Endothelial cell of umbilical vein (primary cell): Measurements from ENCODE around the gene TMOD2. TPM values are rescaled to one million over a fixed set of nuclear protein-coding genes. Genes with fewer than 3 reads are reported as not detected.

Experiments used
- BruUV-seq: library from RNA; stranded (reverse); fragments of 400-500 nt; replicated peaks from 2 replicates; lab custom pipeline; 2021; lab: Mats Ljungman, UMichigan
- CTCF ChIA-PET: fragments of 300-600, 350-600 bp; sonication (Branson Sonifier 250); formaldehyde crosslinking; loops from one replicate; lab custom pipeline; 2021; ENCODE audit warnings: antibody characterized with exemption, inconsistent platforms; lab: Charles Lee
- POLR2A ChIA-PET: fragments of 300-600, 350-600 bp; sonication (Branson Sonifier 250); formaldehyde crosslinking; loops from one replicate; lab custom pipeline; 2021; ENCODE audit warnings: antibody characterized with exemption, inconsistent platforms; lab: Charles Lee
- DNase-seq: peaks from one replicate; pipeline ENCODE4 v3.0.0-alpha.2; 2011; ENCODE audit warnings: low read depth, low spot score
- FAIRE-seq: peaks from 2 replicates; lab custom pipeline; 2011; peaks lifted over from hg19 to GRCh38; lab: Jason Lieb, UNC
- H2AFZ ChIP-seq: 2 replicates; pipeline ENCODE4 v1.6.0; 2012; ENCODE audit warnings: low read depth, low read length, control low read depth, inconsistent platforms
- H3K27ac ChIP-seq: 2 replicates; pipeline ENCODE4 v1.5.1; 2011; ENCODE audit warnings: low read depth, mild to moderate bottlenecking, control low read depth, low read length, moderate library complexity; ENCODE audit not compliant: insufficient read depth
- H3K27me3 ChIP-seq, 2 experiments: 2 replicates each; pipeline versions ENCODE4 v1.6.0 to v1.6.1; 2011; ENCODE audit warnings: low read length in 2 of 2, mixed read lengths in 1 of 2; ENCODE audit not compliant: control insufficient read depth in 2 of 2, insufficient read depth in 2 of 2
- H3K36me3 ChIP-seq, 2 experiments: 2 replicates in 1 of 2; 3 replicates in 1 of 2; pipeline ENCODE4 v1.5.1; 2011; ENCODE audit warnings: low read length in 2 of 2, mild to moderate bottlenecking in 1 of 2, moderate library complexity in 1 of 2; ENCODE audit not compliant: control insufficient read depth in 2 of 2, insufficient read depth in 2 of 2; ENCODE audit errors: extremely low read depth in 1 of 2
- H3K4me1 ChIP-seq: 3 replicates; pipeline ENCODE4 v1.5.1; 2011; ENCODE audit warnings: mild to moderate bottlenecking, low read length; ENCODE audit not compliant: control insufficient read depth, insufficient read depth; ENCODE audit errors: extremely low read depth
- H3K4me2 ChIP-seq: 2 replicates; pipeline ENCODE4 v1.6.1; 2011; ENCODE audit warnings: low read length, control low read depth, mixed read lengths; ENCODE audit not compliant: insufficient read depth
- H3K4me3 ChIP-seq, 3 experiments: fragments of 200-600 bp in 1 of 3; sonication (generic), shearing (Covaris generic) in 1 of 3; replicated peaks in 1 of 3; 2 replicates each; pipeline ENCODE4 v1.5.1; 2011 to 2016; ENCODE audit warnings: control low read depth in 3 of 3, low read length in 3 of 3, mild to moderate bottlenecking in 2 of 3, inconsistent platforms in 1 of 3, low read depth in 1 of 3, moderate library complexity in 1 of 3; ENCODE audit not compliant: insufficient read depth in 1 of 3
- H3K79me2 ChIP-seq: 2 replicates; pipeline ENCODE4 v1.6.0; 2012; ENCODE audit warnings: low read length, inconsistent platforms; ENCODE audit not compliant: control insufficient read depth, insufficient read depth
- H3K9ac ChIP-seq: replicated peaks from 2 replicates; pipeline ENCODE3; 2011; ENCODE audit warnings: low read length, control low read depth; ENCODE audit not compliant: insufficient read depth; ENCODE audit errors: extremely low read depth
- H3K9me1 ChIP-seq: replicated peaks from 3 replicates; pipeline ENCODE4 v1.6.0; 2011; ENCODE audit warnings: mild to moderate bottlenecking, low read length; ENCODE audit not compliant: control insufficient read depth, insufficient read depth; ENCODE audit errors: extremely low read depth
- H3K9me3 ChIP-seq: replicated peaks from 2 replicates; pipeline ENCODE4 v1.5.1; 2012; ENCODE audit warnings: low read length, inconsistent platforms; ENCODE audit not compliant: control insufficient read depth, insufficient read depth
- H4K20me1 ChIP-seq: replicated peaks from 2 replicates; pipeline ENCODE3; 2011; ENCODE audit warnings: mild to moderate bottlenecking, low read length; ENCODE audit not compliant: control insufficient read depth, insufficient read depth; ENCODE audit errors: extremely low read depth
- EZH2 ChIP-seq: IDR thresholded peaks from 2 replicates; pipeline ENCODE4 v1.6.1; 2012; ENCODE audit warnings: borderline replicate concordance, low read depth, mild to moderate bottlenecking, moderate library complexity, low read length, inconsistent platforms; ENCODE audit not compliant: severe bottlenecking
- FOS ChIP-seq: IDR thresholded peaks from 2 replicates; pipeline ENCODE4 v1.6.1; 2011; ENCODE audit warnings: mild to moderate bottlenecking, low read length, moderate library complexity, borderline replicate concordance; ENCODE audit not compliant: insufficient read depth
- GATA2 ChIP-seq: IDR thresholded peaks from 2 replicates; pipeline ENCODE4 v1.7.0; 2011; ENCODE audit warnings: low read depth, mild to moderate bottlenecking, moderate library complexity, mixed read lengths, low read length; ENCODE audit not compliant: insufficient read length, insufficient read depth
- JUN ChIP-seq: IDR thresholded peaks from 2 replicates; pipeline ENCODE4 v1.6.1; 2011; ENCODE audit warnings: borderline replicate concordance, low read depth; ENCODE audit not compliant: insufficient read length, insufficient read depth
- MYC ChIP-seq: IDR thresholded peaks from one replicate; pipeline ENCODE4 v1.6.1; 2011; ENCODE audit warnings: mild to moderate bottlenecking, low read depth, low read length
- POLR2A ChIP-seq: IDR thresholded peaks from 2 replicates; pipeline ENCODE4 v1.6.1; 2012; ENCODE audit warnings: low read depth, mild to moderate bottlenecking, control low read depth, low read length
- POLR2AphosphoS5 ChIP-seq: IDR thresholded peaks from 2 replicates; pipeline ENCODE4 v1.6.1; 2012; ENCODE audit warnings: low read depth, mild to moderate bottlenecking, control low read depth, low read length, moderate library complexity; ENCODE audit not compliant: insufficient read depth
- dilution Hi-C: fragments of 300-500 bp; cut with MboI; formaldehyde crosslinking; loops from one replicate; pipeline ENCODE4 v1.15.0; 2019; ENCODE audit warnings: low sequenced_read_pairs; ENCODE audit not compliant: extremely low pct_ligation_motif_present
- intact Hi-C: fragments of 100-400 bp; cut with micrococcal nuclease; formaldehyde crosslinking; loops from one replicate; pipeline ENCODE4 v1.10.0; 2022
- polyA plus RNA-seq, 4 experiments: library from polyadenylated mRNA; depleted of rRNA in 3 of 4; stranded (reverse) in 3 of 4; unstranded in 1 of 4; fragments of >200 nt; gene quantifications; 2 replicates each; pipeline versions ENCODE4 v1.2.1 to v1.2.3, GENCODE V29; 2011 to 2012; ENCODE audit warnings: missing spikeins in 1 of 4
- total RNA-seq: library from RNA; stranded (reverse); gene quantifications from 2 replicates; pipeline ENCODE4 v1.2.3, GENCODE V29; 2021
- TF ChIP-seq, protein P1 (sequence below), 2 donors: IDR thresholded peaks; 1 replicate in 1 of 2; 2 replicates in 1 of 2; pipeline ENCODE4 v1.5.1; 2011; ENCODE audit warnings: low read length in 2 of 2, mild to moderate bottlenecking in 2 of 2, moderate library complexity in 2 of 2, control low read depth in 1 of 2, inconsistent platforms in 1 of 2, low read depth in 1 of 2; ENCODE audit not compliant: insufficient read depth in 1 of 2; ENCODE audit errors: extremely low read depth in 1 of 2
- TF ChIP-seq, protein P2 (sequence below): IDR thresholded peaks from 2 replicates; pipeline ENCODE4 v1.6.1; 2011; ENCODE audit not compliant: insufficient read depth, insufficient read length

The TMOD2 gene
- total and polyA plus RNA-seq, 2 donors (not counting 3 experiments of a cell fraction or from before 2014, with no cell fraction given): 0.46 to 2.7 TPM

DNA sequence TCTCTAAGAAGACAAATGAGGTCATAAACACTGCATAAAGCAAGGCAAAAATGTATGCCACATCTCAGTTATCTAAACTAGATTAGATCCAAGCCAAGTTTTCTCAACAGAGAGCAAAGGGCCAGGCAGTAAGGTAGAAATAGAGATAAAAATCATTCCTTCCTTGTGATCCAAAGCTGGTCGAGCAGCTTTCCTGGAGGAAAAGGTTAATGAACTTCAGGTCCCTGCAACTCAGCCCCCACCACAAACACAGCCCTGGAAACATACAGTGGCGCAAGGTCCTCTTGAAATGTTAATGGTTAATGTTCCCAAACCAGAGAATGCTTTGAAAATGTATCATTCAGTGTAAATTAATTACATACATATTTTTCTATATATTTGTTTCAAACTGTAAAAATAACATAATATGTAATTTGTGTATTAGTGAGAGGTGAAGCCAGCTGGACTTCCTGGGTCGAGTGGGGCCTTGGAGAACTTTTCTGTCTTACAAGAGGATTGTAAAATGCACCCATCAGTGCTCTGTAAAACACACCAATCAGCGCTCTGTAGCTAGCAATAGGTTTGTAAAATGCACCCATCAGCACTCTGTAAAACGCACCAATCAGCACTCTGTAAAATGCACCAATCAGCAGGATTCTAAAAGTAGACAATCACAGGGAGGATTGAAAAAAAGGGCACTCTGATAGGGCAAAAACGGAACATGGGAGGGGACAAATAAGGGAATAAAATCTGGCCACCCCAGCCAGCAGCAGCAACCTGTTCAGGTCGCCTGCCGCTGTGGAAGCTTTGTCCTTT is 31.0 kb upstream of the TMOD2 start:
- no peaks in the 10 kb centered on the region for H3K79me2 ChIP-seq
- H3K4me3 ChIP-seq: no peak overlapping the region
- DNase-seq: no peak
- no peaks in the 10 kb centered on the region for H4K20me1 ChIP-seq
- H3K4me2 ChIP-seq: no peak overlapping the region
- ChIA-PET CTCF (interaction anchor here (1.0 to 1.9 kb wide), 2 partner anchors 10 to 70 kb away, joined by 3 to 10 read pairs; no protein-coding TSS in a partner anchor), POLR2A (no interaction called here)
- TF ChIP-seq, protein P1, sequence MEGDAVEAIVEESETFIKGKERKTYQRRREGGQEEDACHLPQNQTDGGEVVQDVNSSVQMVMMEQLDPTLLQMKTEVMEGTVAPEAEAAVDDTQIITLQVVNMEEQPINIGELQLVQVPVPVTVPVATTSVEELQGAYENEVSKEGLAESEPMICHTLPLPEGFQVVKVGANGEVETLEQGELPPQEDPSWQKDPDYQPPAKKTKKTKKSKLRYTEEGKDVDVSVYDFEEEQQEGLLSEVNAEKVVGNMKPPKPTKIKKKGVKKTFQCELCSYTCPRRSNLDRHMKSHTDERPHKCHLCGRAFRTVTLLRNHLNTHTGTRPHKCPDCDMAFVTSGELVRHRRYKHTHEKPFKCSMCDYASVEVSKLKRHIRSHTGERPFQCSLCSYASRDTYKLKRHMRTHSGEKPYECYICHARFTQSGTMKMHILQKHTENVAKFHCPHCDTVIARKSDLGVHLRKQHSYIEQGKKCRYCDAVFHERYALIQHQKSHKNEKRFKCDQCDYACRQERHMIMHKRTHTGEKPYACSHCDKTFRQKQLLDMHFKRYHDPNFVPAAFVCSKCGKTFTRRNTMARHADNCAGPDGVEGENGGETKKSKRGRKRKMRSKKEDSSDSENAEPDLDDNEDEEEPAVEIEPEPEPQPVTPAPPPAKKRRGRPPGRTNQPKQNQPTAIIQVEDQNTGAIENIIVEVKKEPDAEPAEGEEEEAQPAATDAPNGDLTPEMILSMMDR (IDR thresholded peaks at IDR 0.05; ENCODE audit: extremely low read depth in 1 of 2, insufficient read depth in 1 of 2, low read depth in 1 of 2, low read length in 2 of 2): no peak
- TF ChIP-seq POLR2AphosphoS5 (no peak), JUN (no peak), GATA2 (no peak), FOS (no peak), MYC (no peak), POLR2A (no peak), EZH2 (no peak)
- TF ChIP-seq, protein P2, sequence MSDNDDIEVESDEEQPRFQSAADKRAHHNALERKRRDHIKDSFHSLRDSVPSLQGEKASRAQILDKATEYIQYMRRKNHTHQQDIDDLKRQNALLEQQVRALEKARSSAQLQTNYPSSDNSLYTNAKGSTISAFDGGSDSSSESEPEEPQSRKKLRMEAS: no peak
- dilution Hi-C loops: no loop called here
- no peaks in the 10 kb centered on the region for H3K9me1 ChIP-seq
- no peaks in the 10 kb centered on the region for H3K9me3 ChIP-seq
- no peaks in the 10 kb centered on the region for H3K27me3 ChIP-seq
- H3K4me1 ChIP-seq: peaks cover 15% of the 10 kb centered on the region
- BruUV-seq: no TSS peak
- H3K9ac ChIP-seq: no peak overlapping the region
- H3K36me3 ChIP-seq: no peaks in the 10 kb centered on the region
- H2AFZ ChIP-seq: no peak overlapping the region
- H3K27ac ChIP-seq: peak overlapping the region; percentile 60
- intact Hi-C loops: loop anchor here (5.0 kb wide), 1 partner anchor 57 kb away; no protein-coding TSS in a partner anchor
- no peak for FAIRE-seq
